GM18858 (cell line): ENCODE results near the gene CARMIL1.

Experiments
- ATAC-seq: cut with Tn5 transposase; IDR thresholded peaks from one replicate; pipeline ENCODE4 v1.9.1; 2021; ENCODE audit not compliant: unreplicated experiment

The CARMIL1 gene

DNA sequence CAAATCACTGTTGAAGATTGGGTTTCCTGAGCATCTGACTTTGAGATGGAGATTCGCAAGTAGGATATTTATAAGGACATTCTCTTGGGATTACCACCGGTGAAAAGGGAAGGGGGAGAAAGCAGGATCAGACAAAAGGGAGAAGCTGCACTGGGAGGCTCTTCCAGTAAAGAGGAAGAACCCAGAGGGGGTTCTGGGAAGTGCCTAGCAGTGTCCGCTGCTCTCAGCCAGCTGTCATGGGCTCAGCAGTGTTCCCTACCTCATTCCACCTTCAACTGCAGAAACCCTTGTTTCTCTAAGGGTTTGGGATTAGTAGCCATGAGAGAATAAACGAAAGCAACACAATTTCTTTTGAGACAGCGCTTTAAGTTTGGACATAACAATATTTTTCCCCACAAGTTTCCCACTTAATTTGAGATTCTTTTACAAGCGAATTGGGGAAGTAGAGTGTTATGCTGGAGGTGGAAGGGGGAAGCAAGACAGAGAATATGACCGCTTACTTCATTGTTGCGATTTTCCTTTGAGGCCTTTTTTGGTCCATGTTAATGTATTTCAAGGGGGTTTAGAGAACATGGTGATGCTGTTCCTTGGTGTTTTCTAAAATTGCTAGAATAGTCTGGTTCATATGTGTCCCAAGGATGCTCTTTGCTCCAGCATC lies 218.3 kb downstream of the CARMIL1 start:
- ATAC-seq, result no peak

DNA sequence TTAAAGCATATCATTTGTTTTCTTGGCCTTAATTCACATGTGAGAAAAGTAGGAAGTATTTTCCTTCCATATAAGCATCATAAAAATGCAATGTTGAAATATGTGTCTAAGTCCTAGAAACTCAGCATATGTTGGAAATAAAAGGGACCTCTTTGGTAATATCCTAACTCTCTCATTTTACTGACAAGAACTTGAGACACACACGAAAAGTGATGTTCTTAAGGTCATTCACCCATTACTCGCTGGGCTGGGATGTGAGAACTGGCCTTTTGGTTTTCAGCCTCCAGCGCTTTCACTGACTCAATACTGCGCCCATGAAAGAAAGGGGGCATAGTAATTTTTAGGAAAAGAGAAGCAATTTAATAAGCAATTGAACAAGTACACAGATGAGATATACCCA lies 219.3 kb downstream of the CARMIL1 start:
- no peak for ATAC-seq

DNA sequence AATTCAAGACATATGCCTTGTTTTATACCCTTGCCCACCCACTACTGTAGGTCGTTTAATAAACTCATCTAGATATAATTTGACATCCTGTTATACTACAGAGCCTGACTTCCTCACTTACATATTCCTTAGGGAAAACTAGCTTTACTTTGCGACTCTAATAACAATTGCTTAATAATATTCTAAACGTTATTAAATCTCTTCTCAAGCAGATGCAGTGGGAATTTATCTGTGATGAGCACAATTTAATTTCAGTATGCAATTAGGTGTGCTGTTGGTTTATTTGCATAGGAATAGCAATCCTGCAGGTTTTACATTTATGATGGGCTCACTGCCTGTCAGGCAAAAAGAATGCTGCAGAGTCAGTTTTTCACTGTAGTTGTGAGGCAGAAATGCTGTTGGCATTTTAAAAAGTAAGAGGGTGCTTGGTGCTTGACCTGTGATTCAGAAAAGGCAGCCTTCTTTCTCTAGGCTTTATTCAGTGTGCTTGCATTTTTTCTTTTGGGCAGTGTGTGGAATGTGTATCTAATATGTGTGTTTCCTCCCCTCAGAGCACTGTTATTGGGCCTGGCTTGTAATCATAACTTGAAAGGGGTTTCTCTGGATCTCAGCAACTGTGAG lies 220.6 kb downstream of the CARMIL1 start:
- no peak for ATAC-seq

DNA sequence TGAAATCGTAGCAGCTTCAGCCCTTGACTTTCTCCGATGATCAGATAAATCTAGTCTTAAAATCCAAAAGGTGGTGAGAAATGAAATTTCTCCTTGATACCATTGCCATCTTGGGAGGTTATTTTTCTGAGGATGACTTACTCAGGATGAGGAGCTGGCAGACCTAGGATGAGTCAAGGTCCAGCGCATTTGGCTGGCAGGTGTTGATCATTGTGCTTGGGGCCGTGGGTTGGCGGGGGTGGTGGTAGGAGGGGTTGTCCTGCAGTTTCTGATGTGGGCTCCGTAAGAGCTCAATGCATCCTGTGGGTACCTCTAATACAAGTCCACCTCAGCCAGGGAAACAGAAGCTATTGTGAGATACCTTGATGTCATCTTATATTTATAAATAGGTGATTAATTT lies 224.5 kb downstream of the CARMIL1 start:
- no peak for ATAC-seq

DNA sequence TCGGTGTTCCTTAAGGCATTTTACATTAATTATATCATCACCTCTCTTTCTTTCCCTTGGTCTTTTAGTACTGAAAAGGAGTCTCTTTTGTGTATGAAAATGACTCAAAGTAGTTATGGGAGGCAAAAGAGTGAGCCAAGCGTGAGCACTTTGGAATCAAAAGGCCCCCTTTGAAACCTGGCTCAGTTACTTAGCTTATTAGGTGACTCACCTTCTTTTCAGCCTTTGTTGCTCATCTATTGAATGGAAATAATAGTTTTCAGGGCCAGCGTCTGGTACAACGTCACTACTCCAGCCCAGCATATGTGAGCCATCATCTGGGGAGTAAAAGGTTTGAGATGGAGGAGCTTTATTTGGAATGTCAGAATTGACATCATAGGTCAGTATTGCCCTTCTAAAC lies 225.5 kb downstream of the CARMIL1 start:
- no peak for ATAC-seq

DNA sequence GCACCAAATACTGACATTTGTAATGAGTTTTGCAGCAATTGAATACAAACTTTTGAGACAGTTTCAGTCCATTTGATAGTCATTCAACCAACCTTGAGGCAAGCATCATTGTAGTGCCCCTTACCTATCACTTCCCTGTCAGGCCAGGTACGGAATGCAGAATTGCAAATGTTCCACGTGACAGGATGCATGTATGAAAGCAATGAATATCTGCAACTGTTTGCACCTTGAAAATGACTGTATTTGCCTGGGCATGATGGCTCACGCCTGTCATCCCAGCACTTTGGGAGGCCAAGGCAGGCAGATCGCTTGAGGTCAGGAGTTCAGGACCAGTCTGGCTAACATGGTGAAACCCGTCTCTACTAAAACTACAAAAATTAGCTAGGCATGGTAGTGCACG lies 226.8 kb downstream of the CARMIL1 start:
- ATAC-seq, result no peak

DNA sequence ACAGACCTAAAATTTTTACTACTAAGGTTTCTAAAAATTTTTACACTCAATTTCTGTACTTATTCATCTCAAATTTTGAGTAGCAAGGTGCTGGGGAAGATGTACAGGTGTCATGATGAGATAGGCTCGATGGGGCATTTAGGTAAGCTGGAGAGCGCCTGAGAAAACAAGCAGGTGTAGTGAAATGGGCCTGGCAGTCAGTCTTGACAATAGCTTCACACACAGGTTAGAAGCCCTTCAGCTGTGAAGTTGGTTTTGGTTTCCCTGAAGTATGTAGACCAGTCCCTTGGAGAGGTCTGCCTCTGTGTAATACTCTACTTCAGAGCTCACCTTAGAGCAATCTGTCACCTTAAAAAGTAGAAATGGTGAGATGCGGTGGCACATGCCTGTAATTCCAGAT lies 228.9 kb downstream of the CARMIL1 start:
- no peak for ATAC-seq

DNA sequence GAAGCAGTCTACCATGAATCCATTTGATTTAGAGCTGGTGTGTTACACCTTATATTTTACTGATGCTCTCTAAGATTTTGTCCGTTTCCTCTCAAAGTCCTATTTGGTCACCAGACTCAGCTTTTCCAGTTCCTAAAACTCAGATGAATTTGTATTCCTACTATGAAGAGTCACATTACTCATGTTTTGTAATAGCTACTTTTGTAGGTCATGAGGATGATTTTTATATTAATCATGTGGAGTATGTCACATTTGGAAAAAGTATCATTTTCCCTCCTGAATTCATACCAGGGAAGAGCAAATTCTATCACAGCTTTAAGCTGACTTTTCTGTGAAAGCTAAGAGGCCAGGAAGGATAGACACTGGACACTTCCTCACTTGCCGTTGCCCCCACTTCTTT lies 232.2 kb downstream of the CARMIL1 start:
- ATAC-seq, result no peak

DNA sequence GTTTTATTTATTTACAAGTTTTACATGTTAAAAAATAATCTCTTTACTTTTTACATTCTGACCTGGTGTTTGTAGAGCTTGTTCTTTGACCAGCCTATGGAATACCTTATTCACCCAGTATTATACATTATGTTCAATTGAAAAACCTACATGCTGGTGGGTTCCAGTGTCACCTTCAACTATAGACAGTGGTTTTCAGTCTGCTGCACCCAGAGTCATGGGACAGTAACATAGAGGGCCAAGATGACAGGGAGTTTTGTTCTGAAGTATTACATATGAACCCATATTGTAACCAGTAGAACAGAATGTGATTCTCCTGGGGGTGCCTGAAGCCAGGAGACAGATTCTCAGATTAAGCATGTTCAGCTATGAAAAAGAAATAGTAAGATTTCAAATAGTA lies 233.4 kb downstream of the CARMIL1 start:
- ATAC-seq, result no peak

DNA sequence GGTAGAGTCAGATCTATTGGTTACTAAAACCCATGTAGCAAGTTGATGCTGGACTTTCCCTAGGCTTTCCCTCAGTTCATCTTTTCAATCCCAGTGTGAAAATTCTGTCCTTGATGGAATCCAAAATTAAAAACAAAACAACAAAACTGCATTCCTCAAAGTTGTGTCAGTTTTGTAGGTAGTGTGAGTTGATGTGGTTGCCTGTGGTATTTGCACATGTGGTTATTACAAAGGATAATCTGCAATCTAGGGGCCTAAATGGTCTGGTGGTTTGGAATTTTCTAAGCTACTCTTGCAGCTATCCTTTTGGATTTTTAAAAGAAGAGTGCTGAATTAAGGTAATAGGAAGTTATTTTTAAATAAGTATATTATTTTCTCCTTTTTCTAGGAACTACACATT lies 240.7 kb downstream of the CARMIL1 start:
- no peak for ATAC-seq

DNA sequence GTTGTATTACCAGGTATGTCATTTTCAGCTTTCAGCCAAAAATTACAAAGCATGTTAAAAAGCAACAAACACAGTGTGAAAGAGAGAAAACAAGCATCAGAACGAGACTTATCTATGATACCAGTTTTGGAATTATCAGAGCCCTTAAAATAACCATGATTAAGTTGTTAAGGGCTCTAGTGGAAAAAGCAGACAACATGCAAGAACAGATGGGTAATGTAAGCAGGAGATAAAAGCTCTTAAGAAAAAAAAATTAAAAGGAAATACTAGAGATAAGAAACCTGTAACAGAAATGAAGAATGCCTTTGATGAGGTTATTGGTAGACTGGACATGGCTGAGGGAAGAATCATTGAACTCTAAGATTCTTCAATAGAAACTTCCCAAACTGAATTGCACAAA lies 245.4 kb downstream of the CARMIL1 start:
- ATAC-seq, result no peak

DNA sequence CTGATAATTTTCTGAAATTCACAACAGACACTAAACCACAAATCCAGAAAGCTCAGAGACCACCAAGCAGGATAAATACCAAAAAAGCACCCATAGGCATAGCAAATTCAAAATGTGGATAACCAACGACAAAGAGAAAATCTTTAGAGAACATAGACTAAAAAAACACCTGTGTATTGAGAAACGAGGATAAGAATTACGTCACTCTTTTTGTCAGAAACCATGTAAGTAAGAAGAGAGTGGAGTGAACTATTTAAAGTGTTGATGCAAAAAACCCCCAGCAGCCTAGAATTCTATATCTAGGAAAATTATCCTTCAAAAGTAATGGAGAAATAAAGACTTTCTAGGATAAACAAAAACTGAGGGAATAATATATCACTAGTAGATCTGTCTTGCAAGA lies 245.9 kb downstream of the CARMIL1 start:
- no peak for ATAC-seq

DNA sequence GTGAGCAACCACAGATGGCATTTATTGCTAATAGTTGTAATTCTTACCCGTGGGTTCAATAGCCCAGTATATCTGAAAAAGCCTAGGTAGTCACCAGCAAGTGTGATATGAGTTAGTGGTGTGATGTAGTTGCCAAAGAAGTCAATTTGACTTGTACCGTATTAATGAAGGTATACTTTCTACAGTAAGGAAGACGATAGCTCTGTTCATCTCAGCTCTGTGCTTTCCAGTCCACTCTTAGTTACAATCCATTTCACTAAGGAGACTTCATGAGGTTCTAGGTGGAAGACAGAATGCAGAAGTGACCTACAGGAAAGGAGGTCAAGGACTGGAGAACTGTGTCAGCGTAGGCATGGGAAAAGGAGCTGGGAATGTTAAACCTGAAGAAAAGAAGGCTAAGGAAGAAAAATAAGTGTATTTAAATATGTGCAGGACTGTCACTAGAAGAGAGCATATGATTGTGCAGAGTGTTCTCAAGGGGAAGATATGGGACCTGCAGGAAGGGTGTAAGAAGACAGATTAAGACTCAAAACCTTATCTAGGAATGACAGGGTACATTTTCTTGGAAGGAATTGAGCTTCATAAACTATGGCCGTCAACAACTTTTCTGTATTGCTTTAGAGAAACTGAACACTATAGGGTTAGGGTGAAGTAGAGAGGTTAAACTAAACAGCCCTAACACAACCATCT lies 255.9 kb downstream of the CARMIL1 start:
- no peak for ATAC-seq

DNA sequence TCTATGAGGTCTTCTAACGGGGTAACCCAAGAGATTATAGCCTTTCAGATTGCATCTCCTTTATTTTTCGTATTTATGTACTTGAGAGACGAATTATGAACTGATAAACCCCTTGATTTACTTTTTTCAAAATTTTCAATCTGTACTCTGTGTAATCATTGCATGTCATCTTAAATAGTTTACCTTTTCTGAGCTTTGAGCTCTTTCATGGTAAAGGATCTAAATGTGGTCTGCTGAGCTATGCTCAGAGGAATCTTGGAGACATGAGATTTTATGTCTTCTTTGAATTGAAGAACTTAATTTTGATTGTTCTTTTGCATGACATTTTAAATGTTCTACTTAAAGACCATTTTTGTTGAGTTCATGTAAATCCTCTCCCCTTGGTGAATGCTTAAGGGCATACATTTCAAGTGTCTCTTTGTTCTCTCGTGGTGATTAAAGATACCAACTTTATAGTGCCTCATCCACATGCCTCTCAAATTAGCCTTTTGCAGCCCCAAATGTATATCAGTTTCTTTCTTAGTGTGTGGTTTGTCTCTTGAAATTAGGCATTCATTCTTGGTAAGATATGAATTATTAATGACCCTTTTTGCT lies 256.6 kb downstream of the CARMIL1 start:
- ATAC-seq, result no peak

DNA sequence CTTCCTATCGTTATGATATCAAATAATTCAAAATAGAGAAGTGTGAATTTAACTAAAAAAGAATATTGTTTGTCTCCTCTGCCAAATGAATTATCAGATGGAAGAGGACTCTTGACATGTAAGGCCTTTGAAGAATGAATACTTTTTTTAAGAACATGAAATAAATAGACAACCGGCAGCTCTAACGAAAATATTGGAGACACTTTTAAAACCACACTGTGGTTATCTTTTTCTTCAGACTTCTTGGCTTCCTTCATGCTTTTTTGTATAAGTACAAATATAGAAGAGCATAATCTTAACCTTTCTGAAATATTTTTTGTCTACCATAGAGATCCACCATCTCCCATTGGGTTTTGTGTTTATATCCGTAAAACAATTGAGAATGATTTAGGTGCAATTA lies 257.6 kb downstream of the CARMIL1 start:
- no peak for ATAC-seq

DNA sequence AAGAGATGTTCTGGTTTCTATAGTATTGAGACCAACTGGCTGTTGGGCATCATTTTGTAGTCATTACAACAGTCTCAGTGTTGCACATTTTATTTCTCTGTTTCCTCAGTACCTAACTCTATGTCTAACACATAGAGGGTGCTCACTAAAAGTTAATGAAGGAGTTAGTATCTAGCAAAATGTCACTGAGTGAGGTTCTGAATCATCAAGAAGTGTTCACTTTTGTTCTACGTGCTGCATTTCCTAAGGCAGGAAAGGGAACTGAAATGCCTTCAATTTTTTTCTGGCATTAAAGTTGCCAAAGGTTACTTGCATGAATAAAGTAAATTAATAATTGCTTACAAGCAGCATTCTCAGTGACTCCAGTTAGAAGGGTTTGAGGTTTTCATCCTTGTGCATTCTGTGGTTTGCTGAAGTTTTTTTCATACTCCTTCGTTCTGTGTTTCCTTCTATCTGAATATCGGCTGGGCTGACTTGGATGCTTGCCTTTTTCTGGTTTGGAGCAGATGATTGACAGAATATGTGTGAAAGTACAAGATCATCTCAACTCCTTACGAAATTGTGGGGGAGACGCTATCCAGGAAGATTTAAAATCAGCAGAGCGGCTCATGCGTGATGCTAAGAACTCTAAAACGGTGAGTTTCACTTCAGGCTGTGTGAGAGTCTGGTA lies 258.3 kb downstream of the CARMIL1 start:
- no peak for ATAC-seq

DNA sequence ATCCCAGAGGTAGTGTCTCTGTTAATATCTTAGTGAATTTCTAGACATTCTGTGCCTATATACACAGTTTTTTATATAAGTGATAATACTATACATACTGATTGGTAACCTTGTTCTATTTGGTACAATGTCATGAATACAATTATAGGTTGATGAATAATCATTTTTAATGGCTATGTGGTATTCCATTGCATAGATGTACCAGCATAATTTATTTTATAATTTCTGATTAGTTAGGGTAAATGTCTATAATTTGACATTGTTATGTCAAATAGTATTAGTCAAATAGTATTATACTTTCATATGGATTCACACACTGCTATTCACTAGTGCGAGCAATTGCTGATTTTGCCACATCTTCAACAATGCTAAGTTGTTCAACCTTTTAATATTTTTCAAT lies 262.1 kb downstream of the CARMIL1 start:
- ATAC-seq, result no peak

DNA sequence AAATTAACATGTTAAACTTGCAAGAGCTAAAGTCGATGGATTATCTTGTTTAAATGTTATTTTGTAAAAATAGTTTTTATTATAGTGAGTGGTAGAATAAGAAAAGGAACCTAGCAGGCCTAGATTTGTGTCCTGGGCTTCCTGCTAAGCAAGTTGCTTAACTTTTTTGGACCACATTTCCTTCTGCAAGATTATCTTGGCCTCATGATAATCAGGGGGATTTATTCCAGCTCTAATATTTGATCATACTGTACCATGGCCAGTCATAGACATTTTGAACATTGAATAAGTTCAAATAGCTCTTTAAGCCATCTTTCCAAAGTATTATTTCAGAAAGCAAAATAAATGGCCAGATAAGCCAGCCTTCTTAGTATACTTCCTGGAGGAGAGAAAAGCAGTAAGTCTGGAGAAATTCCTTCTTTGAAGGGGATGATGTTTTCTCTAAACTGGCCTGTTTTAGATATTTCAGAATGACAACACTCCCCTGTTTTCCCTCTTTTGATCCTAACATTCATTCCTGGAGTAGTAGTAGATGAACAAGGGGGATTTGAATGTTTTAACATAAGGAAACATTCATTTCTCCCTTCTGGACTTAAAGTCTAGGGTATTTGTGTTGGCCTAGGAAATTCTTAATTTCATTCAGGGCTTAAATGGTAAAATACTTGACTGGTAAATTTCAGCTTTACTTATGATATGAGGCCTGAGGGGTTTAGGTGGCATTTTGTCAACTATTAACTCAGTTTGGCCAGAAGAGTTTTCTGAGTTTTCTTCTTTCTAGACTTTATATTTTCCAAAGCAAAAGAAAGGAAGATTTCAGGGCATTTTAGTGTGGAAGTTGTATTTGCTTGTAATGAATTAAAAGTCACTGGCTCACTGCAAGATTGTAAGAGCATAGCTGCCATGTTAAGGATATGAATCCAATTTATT lies 264.1 kb downstream of the CARMIL1 start:
- no peak for ATAC-seq

DNA sequence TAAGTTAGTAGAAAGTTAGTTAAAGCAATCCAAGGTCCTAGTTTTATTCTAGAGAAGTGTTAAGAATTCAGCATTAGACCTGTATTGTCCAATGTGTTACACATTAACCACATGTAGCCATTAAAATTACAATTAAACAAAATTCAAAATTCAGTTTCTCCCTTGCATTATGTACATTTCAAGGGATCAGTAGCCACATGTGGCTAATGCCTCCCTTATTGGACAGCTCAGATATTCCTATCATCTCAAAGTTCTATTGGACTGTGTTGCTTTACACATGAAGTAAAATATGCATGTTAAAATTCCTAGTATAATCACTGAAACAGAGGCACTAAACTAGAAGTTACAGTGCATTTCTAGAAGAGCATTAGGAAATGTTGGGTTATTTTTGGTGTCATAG lies 265.7 kb downstream of the CARMIL1 start:
- ATAC-seq, result no peak

DNA sequence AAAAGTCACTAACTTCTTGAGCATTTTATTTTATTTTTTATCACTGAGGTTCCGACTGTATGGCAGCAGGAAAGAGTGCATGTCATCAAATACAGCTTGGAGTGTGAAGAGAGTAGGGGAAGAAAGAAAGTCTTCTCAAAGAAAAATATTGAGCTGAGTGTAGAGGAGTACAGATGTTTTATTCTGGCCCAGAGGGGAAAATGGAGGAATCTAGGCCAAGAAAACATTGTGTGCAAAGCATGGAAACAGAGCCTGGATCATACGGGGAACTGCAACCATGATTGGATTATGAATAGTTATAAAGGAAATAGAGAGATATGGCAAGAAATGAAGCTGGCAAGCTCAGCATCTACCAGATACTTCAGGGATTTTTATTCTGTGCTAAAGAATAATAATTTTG lies 268.6 kb downstream of the CARMIL1 start:
- ATAC-seq, result no peak

DNA sequence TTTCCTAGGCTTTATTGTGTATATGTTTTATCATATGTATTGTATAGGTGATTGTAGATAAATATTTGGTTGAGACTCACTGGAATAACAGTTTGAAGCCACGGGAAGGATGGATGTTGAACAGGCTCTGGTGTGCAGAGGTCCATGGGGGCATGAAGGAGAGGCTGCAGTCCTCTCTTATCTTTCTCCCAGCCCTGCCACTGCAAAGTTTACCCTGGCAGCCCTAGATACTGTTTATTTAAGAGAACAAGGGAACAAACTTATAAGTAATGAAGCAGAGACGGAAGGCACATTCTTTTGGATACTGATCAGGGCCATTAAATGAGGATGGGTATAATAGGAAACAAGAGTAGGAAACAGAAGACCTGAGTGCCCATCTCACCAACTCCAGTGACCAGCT lies 269.3 kb downstream of the CARMIL1 start:
- ATAC-seq, result no peak
